KOPT-K1 (cell line): ENCODE measurements around the gene S100A13.
"Not testable (repeated sequence)": the region's sequence is repeated elsewhere in the genome, so short reads cannot be mapped to it uniquely, and the experiment has no call there.

Experiments
- H3K27ac ChIP-seq: fragments of 200-600 bp; sonication (generic); 2 replicates; pipeline ENCODE4 v1.5.1; 2016; ENCODE audit warnings: antibody characterized with exemption, mild to moderate bottlenecking, low read depth, low read length; ENCODE audit not compliant: poor library complexity, severe bottlenecking
- H3K36me3 ChIP-seq: fragments of 200-600 bp; sonication (generic); 2 replicates; pipeline ENCODE4 v1.5.1; 2017; ENCODE audit warnings: antibody characterized with exemption, mild to moderate bottlenecking, low read length, moderate library complexity; ENCODE audit not compliant: insufficient read depth
- H3K9me3 ChIP-seq: fragments of 200-600 bp; sonication (generic); 2 replicates; pipeline ENCODE4 v1.5.1; 2017; ENCODE audit warnings: antibody characterized with exemption, low read length, mild to moderate bottlenecking; ENCODE audit not compliant: insufficient read depth, poor library complexity, severe bottlenecking

Gene S100A13

DNA sequence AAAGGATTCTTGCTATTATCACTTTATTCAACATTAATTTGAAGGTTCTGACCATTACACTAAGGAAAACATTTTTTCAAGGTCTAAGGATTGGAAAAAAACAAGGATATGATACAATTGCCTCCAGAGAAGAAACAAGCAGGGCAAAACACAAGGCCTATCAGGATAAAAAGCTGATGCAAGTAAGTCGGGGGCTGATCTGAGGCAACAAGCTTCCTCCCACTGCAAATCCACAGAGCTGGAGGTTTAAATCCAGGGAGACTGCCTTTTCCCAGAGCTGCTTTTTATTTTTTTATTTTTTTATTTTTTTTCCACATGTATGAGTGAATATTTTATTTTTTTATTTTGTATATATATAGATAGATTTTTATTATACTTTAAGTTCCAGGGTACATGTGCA is 42.3 kb downstream of the S100A13 start:
- no peak overlapping the region for H3K27ac ChIP-seq

GRCh38 chr1:153583976-153584375 is 43.3 kb downstream of the S100A13 start:
- no peak overlapping the region for H3K27ac ChIP-seq
- no peaks in the 10 kb centered on the region for H3K9me3 ChIP-seq
- H3K36me3 ChIP-seq: no peaks in the 10 kb centered on the region

More for the DNA sequence above, 42.3 kb downstream of the S100A13 start:
- Histone ChIP-seq H3K9me3 (no peaks in the 10 kb centered on the region), H3K36me3 (no peaks in the 10 kb centered on the region)

DNA sequence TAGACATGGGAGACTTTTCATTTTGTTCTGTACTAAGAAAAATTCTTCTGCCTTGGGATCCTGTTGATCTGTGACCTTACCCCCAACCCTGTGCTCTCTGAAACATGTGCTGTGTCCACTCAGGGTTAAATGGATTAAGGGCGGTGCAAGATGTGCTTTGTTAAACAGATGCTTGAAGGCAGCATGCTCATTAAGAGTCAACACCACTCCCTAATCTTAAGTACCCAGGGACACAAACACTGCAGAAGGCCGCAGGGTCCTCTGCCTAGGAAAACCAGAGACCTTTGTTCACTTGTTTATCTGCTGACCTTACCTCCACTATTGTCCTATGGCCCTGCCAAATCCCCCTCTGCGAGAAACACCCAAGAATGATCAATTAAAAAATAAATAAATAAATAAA is 43.8 kb downstream of the S100A13 start:
- not testable (repeated sequence) for H3K27ac ChIP-seq

GRCh38 chr1:153582836-153583235 is 44.5 kb downstream of the S100A13 start:
- H3K36me3 ChIP-seq, H3K9me3 ChIP-seq, H3K27ac ChIP-seq: not testable (repeated sequence)

More for the DNA sequence above, 43.8 kb downstream of the S100A13 start:
- not testable (repeated sequence) for H3K9me3 ChIP-seq, H3K36me3 ChIP-seq

GRCh38 chr1:153578936-153579335 is 48.4 kb downstream of the S100A13 start:
- Histone ChIP-seq H3K36me3 (no peaks in the 10 kb centered on the region), H3K27ac (no peak overlapping the region), H3K9me3 (no peaks in the 10 kb centered on the region)

- no peaks in the 10 kb centered on the region for H3K36me3 ChIP-seq
- H3K27ac ChIP-seq: no peak overlapping the region
- no peaks in the 10 kb centered on the region for H3K9me3 ChIP-seq
Observed at GRCh38 chr1:153578490-153578889, 48.8 kb downstream of the S100A13 start.

- Histone ChIP-seq H3K36me3 (no peaks in the 10 kb centered on the region), H3K9me3 (no peaks in the 10 kb centered on the region), H3K27ac (no peak overlapping the region)
Observed at GRCh38 chr1:153577624-153578051, 49.7 kb downstream of the S100A13 start.

GRCh38 chr1:153577138-153577537 is 50.2 kb downstream of the S100A13 start:
- Histone ChIP-seq H3K9me3 (no peaks in the 10 kb centered on the region), H3K27ac (no peak overlapping the region), H3K36me3 (no peaks in the 10 kb centered on the region)

DNA sequence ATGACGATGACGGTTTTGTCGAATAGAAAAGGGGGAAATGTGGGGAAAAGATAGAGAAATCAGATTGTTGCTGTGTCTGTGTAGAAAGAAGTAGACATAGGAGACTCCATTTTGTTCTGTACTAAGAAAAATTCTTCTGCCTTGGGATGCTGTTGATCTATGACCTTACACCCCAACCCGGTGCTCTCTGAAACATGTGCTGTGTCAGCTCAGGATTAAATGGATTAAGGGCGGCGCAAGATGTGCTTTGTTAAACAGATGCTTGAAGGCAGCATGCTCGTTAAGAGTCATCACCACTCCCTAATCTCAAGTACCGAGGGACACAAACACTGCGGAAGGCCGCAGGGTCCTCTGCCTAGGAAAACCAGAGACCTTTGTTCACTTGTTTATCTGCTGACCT is 51.8 kb downstream of the S100A13 start:
- H3K27ac ChIP-seq, H3K9me3 ChIP-seq, H3K36me3 ChIP-seq: not testable (repeated sequence)

DNA sequence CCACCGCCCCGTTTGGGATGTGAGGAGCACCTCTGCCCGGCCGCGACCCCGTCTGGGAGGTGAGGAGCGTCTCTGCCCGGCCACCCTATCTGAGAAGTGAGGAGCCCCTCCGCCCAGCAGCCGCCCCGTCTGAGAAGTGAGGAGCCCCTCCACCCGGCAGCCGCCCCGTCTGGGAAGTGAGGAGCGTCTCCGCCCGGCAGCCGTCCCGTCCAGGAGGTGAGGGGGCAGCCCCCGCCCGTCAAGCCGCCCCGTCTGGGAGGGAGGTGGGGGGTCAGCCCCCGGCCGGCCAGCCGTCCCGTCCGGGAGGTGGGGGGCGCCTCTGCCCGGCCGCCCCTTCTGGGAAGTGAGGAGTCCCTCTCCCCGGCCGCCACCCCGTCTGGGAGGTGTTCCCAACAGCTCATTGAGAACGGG is 52.2 kb downstream of the S100A13 start:
- not testable (repeated sequence) for H3K9me3 ChIP-seq, H3K27ac ChIP-seq

GRCh38 chr1:153573351-153573750 is 54.0 kb downstream of the S100A13 start:
- Histone ChIP-seq H3K36me3 (no peaks in the 10 kb centered on the region), H3K27ac (no peak overlapping the region)

More for the DNA sequence above, 52.2 kb downstream of the S100A13 start:
- H3K36me3 ChIP-seq: not testable (repeated sequence)

GRCh38 chr1:153572569-153573015 is 54.7 kb downstream of the S100A13 start:
- Histone ChIP-seq H3K36me3 (no peaks in the 10 kb centered on the region), H3K9me3 (no peaks in the 10 kb centered on the region), H3K27ac (no peak overlapping the region)

More at GRCh38 chr1:153573351-153573750, 54.0 kb downstream of the S100A13 start:
- H3K9me3 ChIP-seq: no peaks in the 10 kb centered on the region

GRCh38 chr1:153571706-153572105 is 55.6 kb downstream of the S100A13 start:
- no peaks in the 10 kb centered on the region for H3K36me3 ChIP-seq
- no peak overlapping the region for H3K27ac ChIP-seq
- H3K9me3 ChIP-seq: no peaks in the 10 kb centered on the region

DNA sequence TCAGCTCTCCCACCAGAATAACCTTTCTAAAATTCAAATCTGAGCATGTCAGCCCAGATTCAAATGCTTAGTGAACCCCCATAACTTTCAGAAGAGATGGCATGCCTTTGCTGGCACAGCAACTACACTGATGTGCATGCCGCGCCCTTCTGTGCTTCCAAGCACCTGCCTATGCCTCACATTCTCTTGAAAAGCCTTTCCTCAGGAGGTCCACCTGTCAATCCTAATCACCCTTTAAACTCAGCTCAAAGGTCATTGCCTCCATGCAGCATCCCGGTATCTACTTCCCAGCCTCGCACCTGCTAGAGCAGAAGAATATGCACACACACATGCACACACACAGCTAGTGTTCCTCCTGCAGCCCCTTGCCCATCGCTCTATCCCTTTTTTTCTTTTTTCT is 56.4 kb downstream of the S100A13 start:
- no peaks in the 10 kb centered on the region for H3K36me3 ChIP-seq
- no peak overlapping the region for H3K27ac ChIP-seq
- H3K9me3 ChIP-seq: no peaks in the 10 kb centered on the region

GRCh38 chr1:153569465-153569864 is 57.8 kb downstream of the S100A13 start:
- Histone ChIP-seq H3K9me3 (no peaks in the 10 kb centered on the region), H3K27ac (no peak overlapping the region), H3K36me3 (no peaks in the 10 kb centered on the region)
